ENCODE results near the gene PDCD7.

Gene PDCD7

DNA sequence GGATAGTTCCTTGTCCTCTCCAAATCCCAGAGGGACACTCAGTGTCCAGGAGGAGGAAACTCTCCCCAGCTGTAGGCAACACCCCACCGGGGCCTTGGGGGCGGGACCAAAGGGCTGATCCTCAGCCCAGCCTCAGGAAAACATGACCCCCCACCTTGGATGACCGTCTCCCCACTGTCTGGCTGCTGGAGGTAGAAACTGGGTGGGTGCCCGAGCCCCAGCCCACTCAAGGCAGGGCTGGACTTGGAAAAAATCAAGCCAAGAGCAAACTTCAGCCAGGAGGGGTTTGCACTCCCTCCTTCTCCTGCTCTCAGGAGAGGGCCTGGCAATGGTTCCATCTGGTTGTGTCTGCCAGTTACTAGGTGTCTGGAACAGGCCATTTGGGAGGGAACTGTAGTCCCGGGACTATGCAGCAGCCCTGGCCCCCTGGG is 62.2 kb downstream of the PDCD7 start:
- DNase-seq: no peak

DNA sequence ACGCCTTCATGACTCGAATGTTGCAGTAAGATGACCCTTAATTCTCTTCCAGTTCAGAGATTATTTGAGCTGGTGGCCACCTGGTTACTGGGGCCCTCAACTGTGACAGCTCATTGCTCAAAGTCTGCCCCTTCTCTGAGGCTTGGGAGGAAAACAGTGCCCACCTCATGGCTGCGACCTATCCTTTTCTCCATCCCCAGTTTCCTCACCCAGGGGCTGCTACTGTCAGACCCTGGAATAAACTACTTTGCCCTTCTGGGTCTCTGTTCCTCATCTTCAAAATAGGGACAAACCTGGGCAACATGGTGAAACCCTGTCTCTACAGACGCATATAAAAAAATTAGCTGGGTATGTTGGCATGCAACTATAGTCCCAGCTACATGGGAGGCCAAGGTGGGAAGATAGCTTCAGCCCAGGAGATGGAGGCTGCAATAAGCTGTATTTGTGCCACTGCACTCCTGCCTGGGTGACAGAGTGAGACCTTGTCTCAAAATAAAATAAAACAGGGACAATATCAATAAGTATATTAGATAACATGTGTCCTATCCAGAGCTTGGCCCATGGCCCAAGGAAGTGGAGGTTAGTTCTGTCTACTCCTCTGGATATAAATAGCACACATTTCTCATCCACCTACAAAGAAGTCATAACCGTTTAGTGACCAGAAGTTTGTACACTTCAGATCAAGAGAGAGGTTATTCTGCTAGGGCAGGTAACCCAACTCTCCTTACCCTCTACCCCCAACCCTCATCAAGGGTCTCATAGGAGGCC is 63.6 kb downstream of the PDCD7 start:
- DNase-seq: no peak

DNA sequence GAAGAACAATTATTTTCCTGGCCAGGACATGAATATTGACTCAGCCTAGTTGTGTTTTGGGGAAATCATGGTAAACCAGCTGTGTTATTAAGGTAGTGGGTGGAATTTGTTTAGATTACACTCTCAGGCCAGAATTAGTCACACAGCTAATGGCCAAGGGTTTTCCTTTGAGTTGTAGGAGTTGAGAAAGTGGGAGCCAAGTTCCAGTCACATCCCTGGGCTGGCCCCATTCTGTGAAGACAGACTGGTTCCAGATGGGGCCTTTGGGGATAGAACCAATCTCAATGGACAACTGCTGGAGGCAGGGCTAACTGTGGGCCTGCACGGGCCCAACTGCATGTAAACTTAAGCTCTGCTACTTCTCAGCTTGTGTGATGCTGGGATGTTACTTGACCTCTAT is 64.4 kb downstream of the PDCD7 start:
- DNase-seq: no peak

DNA sequence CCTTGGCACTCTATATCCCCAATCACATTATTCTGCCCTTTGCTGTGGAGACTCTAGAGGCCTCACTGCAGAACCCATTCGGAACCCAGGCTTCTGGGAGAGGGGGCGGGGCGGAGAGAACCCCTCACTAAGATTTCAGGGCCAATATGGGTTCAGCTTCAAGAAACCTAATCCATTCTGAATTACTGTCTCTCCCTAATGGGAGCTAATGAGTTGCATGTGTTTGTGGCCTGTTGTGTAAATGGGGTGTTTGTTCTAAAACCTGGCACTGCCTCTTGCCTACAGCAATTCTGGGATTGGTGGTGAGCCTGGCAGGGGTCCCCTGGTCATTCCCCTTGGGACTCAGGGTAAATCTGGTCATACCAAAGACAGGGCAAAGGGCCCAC is 65.2 kb downstream of the PDCD7 start:
- no peak for DNase-seq

DNA sequence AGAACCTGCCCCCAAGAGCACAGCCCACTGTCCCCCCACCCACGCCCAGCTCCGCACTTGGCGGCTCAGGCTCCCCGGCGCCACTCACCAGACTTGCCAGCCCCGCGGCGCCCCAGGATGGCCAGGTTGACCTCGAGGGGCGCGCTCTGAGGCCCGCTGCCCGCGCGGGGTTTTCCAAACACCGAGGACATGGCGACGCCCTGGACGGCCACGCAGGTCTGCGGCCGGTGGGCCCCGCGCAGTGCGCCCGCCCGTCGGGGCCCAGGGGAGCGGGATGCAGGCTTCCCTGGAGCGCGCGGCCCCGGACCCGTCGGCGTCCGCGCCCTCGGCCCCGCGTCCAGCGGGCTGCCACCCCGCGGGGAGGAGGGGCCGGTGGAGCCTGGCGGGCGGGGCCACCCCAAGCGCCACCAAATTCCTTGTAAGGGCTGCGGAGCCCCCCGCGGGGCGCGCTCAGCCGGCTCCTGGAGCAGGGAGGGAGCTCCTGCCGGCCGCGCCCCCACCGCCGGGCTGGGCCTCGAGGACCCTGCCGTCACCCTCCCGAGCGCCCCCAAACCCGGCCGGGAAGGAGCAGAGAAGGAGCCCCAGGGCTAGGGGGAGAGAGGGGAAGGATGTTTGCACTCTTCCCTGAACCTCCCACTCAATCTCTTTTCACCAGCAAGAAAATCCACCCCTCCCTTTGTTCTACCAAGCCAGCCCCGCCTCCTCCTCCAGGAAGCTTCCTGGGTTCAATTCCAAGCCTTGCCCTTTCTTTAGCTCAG is 65.8 kb downstream of the PDCD7 start, which contains the start of gene RASL12:
Gene RASL12 (minus strand): TSS at position 347 of the 758 bp plus-strand sequence. CDS start 156 bp downstream, at position 191.
- DNase-seq: no peak

All from stimulated activated CD4-positive, alpha-beta T cell treated with anti-CD3 and anti-CD28 coated beads, Interleukin-12 subunit alpha, Interleukin-12 subunit beta, amount 100 ng/mL, for 4 hours (primary cell).